ENCODE measurements around the gene PLA2G2F. TPM values are rescaled to one million over a fixed set of nuclear protein-coding genes. Genes with fewer than 3 reads are reported as not detected.

The PLA2G2F gene
- polyA plus RNA-seq, 2 of the 4 experiments (the other 2 are of a cell fraction) = not detected

DNA sequence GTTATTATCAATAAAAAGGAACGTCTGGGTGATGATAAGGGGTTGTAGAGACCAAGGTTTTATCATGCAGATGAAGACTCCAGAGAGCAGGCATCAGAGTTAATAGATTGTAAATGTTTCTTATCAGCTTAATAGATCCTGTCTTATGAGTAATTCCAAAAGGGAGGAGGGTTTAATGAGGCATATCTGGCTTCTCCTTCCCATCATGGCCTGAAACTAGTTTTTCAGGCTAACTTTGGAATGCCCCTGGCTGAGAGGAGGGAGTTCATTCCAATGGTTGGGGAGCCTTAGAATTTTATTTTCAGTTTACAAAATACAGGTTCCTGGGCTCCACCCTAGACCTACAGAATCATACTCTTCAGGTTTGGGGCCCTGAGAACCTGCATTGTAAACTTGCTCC, 33.3 kb upstream of the PLA2G2F start:
- no peaks in the 10 kb centered on the region for H3K9me3 ChIP-seq
- FAIRE-seq = no peak
- ATAC-seq = no peak
- ChIA-PET POLR2A (no interaction called here), CTCF (no interaction called here)
- H3K27ac ChIP-seq = no peak overlapping the region
- no peak for DNase-seq (ENCODE audit: low read depth in 1 of 2, low spot score in 1 of 2)
- TF ChIP-seq, protein P1, sequence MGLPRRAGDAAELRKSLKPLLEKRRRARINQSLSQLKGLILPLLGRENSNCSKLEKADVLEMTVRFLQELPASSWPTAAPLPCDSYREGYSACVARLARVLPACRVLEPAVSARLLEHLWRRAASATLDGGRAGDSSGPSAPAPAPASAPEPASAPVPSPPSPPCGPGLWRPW (IDR thresholded peaks at IDR 0.05) = no peak
- TF ChIP-seq TFCP2L1 (CRISPR knock-in tag; IDR thresholded peaks at IDR 0.05) (no peak), HEYL (CRISPR knock-in tag; IDR thresholded peaks at IDR 0.05) (no peak), CBX8 (IDR thresholded peaks at IDR 0.05) (no peak), POLR2A (IDR thresholded peaks at IDR 0.05; ENCODE audit: low read length) (no peak), JUN (IDR thresholded peaks at IDR 0.05) (no peak), CBX2 (IDR thresholded peaks at IDR 0.05; ENCODE audit: borderline replicate concordance, low read depth) (no peak), FOSL2 (IDR thresholded peaks at IDR 0.05) (no peak), FOSL2 (CRISPR knock-in tag; IDR thresholded peaks at IDR 0.05) (no peak)
- TF ChIP-seq, protein P2, sequence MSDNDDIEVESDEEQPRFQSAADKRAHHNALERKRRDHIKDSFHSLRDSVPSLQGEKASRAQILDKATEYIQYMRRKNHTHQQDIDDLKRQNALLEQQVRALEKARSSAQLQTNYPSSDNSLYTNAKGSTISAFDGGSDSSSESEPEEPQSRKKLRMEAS (IDR thresholded peaks at IDR 0.05) = no peak
- TF ChIP-seq, protein P3, sequence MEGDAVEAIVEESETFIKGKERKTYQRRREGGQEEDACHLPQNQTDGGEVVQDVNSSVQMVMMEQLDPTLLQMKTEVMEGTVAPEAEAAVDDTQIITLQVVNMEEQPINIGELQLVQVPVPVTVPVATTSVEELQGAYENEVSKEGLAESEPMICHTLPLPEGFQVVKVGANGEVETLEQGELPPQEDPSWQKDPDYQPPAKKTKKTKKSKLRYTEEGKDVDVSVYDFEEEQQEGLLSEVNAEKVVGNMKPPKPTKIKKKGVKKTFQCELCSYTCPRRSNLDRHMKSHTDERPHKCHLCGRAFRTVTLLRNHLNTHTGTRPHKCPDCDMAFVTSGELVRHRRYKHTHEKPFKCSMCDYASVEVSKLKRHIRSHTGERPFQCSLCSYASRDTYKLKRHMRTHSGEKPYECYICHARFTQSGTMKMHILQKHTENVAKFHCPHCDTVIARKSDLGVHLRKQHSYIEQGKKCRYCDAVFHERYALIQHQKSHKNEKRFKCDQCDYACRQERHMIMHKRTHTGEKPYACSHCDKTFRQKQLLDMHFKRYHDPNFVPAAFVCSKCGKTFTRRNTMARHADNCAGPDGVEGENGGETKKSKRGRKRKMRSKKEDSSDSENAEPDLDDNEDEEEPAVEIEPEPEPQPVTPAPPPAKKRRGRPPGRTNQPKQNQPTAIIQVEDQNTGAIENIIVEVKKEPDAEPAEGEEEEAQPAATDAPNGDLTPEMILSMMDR (IDR thresholded peaks at IDR 0.05) = no peak
- H3K4me2 ChIP-seq = no peak overlapping the region
- no peak overlapping the region for H3K4me3 ChIP-seq
- 9% methylated on average over 1 of the region's 1 CpG for WGBS (ENCODE audit: missing lambda C conversion rate)
- H3K4me1 ChIP-seq = no peaks in the 10 kb centered on the region

GRCh38 chr1:20107351-20107750, 31.8 kb upstream of the PLA2G2F start:
- TF ChIP-seq CHD4 (IDR thresholded peaks at IDR 0.05; ENCODE audit: borderline replicate concordance) (no peak), EHF (CRISPR knock-in tag; IDR thresholded peaks at IDR 0.05) (no peak), POLR2A (IDR thresholded peaks at IDR 0.05; ENCODE audit: low read length) (no peak), POLR2AphosphoS2 (conservative IDR thresholded peaks at IDR 0.05; ENCODE audit: low read length) (no peak), PBX3 (IDR thresholded peaks at IDR 0.05) (no peak), GATA3 (IDR thresholded peaks at IDR 0.05; ENCODE audit: borderline replicate concordance) (no peak), RCOR1 (IDR thresholded peaks at IDR 0.05; ENCODE audit: low read depth, low read length) (no peak), ESRRA (IDR thresholded peaks at IDR 0.05; ENCODE audit: borderline replicate concordance, low read length) (no peak), MAFK (IDR thresholded peaks at IDR 0.05; ENCODE audit: partially characterized antibody) (no peak), TFCP2L1 (CRISPR knock-in tag; IDR thresholded peaks at IDR 0.05) (no peak), PHF8 (IDR thresholded peaks at IDR 0.05; ENCODE audit: borderline replicate concordance, low read depth) (no peak), HEYL (CRISPR knock-in tag; IDR thresholded peaks at IDR 0.05) (no peak), HMGXB4 (CRISPR knock-in tag; IDR thresholded peaks at IDR 0.05; ENCODE audit: borderline replicate concordance) (no peak), KDM5A (IDR thresholded peaks at IDR 0.05) (no peak)
- TF ChIP-seq, protein P1 (IDR thresholded peaks at IDR 0.05) = no peak
- TF ChIP-seq, protein P4, sequence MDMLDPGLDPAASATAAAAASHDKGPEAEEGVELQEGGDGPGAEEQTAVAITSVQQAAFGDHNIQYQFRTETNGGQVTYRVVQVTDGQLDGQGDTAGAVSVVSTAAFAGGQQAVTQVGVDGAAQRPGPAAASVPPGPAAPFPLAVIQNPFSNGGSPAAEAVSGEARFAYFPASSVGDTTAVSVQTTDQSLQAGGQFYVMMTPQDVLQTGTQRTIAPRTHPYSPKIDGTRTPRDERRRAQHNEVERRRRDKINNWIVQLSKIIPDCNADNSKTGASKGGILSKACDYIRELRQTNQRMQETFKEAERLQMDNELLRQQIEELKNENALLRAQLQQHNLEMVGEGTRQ (IDR thresholded peaks at IDR 0.05) = no peak
- no peak overlapping the region for H3K27ac ChIP-seq
- POLR2A ChIA-PET = no interaction called here
- no peak overlapping the region for H3K4me3 ChIP-seq
- no peak for FAIRE-seq
- WGBS (ENCODE audit: missing lambda C conversion rate) = 54% methylated on average over 4 of the region's 4 CpGs
- H3K4me1 ChIP-seq = no peaks in the 10 kb centered on the region
- CTCF ChIA-PET = interaction anchor here (0.6 to 0.9 kb wide), 2 partner anchors 44 to 1300 kb away, joined by 3 read pairs; no protein-coding TSS in a partner anchor
- H3K4me2 ChIP-seq = no peak overlapping the region
- DNase-seq (ENCODE audit: low read depth in 1 of 2, low spot score in 1 of 2) = no peak
- no peak for ATAC-seq
- no peaks in the 10 kb centered on the region for H3K9me3 ChIP-seq
